Skeletal muscle tissue (tissue), 4 donors: ENCODE data around the gene CDS2. TPM values are rescaled to one million over a fixed set of nuclear protein-coding genes. Genes with fewer than 3 reads are reported as not detected.

ENCODE experiments used
- H3K27ac ChIP-seq: one replicate; pipeline ENCODE4 v1.7.0; 2013; ENCODE audit warnings: mild to moderate bottlenecking, low read depth, low read length, inconsistent platforms
- H3K27me3 ChIP-seq, 3 donors: one replicate each; pipeline ENCODE4 v1.7.0; 2013; ENCODE audit warnings: low read length in 3 of 3; ENCODE audit not compliant: control insufficient read depth in 3 of 3, insufficient read depth in 3 of 3
- H3K36me3 ChIP-seq, 3 donors: one replicate each; pipeline ENCODE4 v1.7.0; 2013; ENCODE audit warnings: low read length in 3 of 3; ENCODE audit not compliant: control insufficient read depth in 3 of 3, insufficient read depth in 3 of 3
- H3K4me1 ChIP-seq, 3 donors: one replicate each; pipeline ENCODE4 v1.7.0; 2013; ENCODE audit warnings: low read length in 3 of 3, mild to moderate bottlenecking in 3 of 3; ENCODE audit not compliant: control insufficient read depth in 3 of 3, insufficient read depth in 3 of 3
- H3K4me3 ChIP-seq, 3 donors: one replicate each; pipeline ENCODE4 v1.7.0; 2013; ENCODE audit warnings: low read length in 3 of 3
- H3K9ac ChIP-seq, 3 donors: one replicate each; pipeline ENCODE4 v1.7.0; 2013; ENCODE audit warnings: low read length in 3 of 3, mild to moderate bottlenecking in 3 of 3, moderate library complexity in 2 of 3, low read depth in 1 of 3
- H3K9me3 ChIP-seq, 3 donors: one replicate each; pipeline ENCODE4 v1.7.0; 2013; ENCODE audit warnings: low read length in 3 of 3; ENCODE audit not compliant: control insufficient read depth in 3 of 3
- total RNA-seq: library from RNA; depleted of rRNA; stranded (reverse); fragments of >200 nt; gene quantifications from one replicate; pipeline ENCODE4 v1.2.3, GENCODE V29; 2014
- donor health status: Osteomylitis.

The CDS2 gene
- total RNA-seq, 1 donor from 2014 or later = 27.1 TPM

DNA sequence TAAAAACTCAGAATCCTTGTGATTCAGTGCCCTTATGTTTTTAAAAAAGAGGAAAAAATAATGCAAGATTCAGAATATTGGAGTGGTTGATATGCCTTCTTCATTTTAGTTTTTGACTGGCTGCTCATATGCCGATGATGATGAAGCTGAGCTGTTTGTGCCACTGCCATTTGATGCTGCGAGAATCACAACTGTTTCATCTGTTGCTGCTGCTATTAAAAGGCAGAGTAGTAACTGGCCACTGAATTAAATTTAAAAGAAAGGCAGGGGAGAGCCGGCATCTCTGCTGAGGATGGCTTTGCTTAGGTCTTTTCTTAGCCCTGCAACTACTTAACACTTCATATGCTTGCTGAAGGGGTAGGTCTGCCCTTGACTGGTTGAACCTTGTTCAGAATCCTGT is 33.1 kb downstream of the CDS2 start:
- H3K9ac ChIP-seq = no peak overlapping the region
- H3K4me1 ChIP-seq = peaks cover 17 to 30% (median 20%) of the 10 kb centered on the region in 3 donors
- no peaks in the 10 kb centered on the region for H3K27me3 ChIP-seq
- no peaks in the 10 kb centered on the region for H3K36me3 ChIP-seq
- H3K4me3 ChIP-seq = no peak overlapping the region
- no peaks in the 10 kb centered on the region for H3K9me3 ChIP-seq
- no peak overlapping the region for H3K27ac ChIP-seq

DNA sequence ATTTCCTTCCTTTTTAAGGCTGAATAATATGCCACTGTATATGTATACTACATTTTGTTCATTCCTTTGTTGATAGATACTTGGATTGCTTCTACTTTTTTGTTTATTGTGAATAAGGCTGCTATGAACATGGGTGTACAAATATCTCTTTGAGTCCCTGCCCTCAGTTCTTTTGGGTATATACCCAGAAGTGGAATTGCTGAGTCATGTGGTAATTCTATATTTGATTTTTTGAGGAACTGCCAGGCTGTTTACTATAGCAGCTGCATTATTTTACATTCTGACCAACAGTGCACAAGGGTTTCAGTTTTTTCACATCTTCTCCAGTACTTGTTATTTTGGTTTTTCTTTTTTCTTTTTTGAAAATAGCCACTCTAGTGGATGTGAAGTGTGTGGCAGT is 34.1 kb downstream of the CDS2 start:
- Histone ChIP-seq H3K9ac (no peak overlapping the region), H3K36me3 (no peaks in the 10 kb centered on the region), H3K4me1 (peaks cover 15 to 23% (median 16%) of the 10 kb centered on the region in 3 donors), H3K27ac (no peak overlapping the region), H3K9me3 (no peaks in the 10 kb centered on the region), H3K4me3 (no peak overlapping the region), H3K27me3 (no peaks in the 10 kb centered on the region)

DNA sequence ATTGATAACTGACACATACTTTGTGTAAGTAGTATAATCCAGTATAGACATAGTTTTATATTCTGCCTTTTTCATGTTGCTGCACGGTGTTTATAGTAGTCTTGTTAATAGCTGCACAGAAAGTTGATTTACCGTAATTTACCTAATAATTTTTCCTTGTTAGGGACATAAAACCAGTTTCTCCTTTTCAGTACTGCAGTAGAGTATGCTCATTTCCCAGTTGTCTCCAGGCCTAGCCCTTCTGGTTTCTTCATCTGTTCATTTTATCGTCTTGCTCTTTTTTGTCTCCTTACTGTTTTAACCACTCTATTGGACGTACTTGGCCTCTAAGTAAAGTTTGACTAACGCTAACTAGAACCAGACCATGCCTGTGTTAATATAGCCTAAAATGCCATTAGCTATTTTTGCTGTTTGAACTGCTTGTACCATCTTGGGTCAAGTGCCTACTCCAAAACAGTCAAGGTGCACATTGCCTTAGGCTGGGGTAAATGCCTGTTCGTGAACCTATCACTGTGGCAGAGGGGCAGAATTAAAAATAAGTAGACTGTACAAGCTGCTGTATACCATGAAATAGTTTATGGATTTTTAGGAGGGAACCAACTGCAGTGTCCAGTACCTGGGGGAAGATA is 34.8 kb downstream of the CDS2 start:
- H3K27me3 ChIP-seq = no peaks in the 10 kb centered on the region
- H3K4me1 ChIP-seq = peaks cover 11 to 17% (median 12%) of the 10 kb centered on the region in 3 donors
- no peak overlapping the region for H3K9ac ChIP-seq
- H3K4me3 ChIP-seq = no peak overlapping the region
- no peaks in the 10 kb centered on the region for H3K9me3 ChIP-seq
- H3K36me3 ChIP-seq = no peaks in the 10 kb centered on the region
- H3K27ac ChIP-seq = no peak overlapping the region

DNA sequence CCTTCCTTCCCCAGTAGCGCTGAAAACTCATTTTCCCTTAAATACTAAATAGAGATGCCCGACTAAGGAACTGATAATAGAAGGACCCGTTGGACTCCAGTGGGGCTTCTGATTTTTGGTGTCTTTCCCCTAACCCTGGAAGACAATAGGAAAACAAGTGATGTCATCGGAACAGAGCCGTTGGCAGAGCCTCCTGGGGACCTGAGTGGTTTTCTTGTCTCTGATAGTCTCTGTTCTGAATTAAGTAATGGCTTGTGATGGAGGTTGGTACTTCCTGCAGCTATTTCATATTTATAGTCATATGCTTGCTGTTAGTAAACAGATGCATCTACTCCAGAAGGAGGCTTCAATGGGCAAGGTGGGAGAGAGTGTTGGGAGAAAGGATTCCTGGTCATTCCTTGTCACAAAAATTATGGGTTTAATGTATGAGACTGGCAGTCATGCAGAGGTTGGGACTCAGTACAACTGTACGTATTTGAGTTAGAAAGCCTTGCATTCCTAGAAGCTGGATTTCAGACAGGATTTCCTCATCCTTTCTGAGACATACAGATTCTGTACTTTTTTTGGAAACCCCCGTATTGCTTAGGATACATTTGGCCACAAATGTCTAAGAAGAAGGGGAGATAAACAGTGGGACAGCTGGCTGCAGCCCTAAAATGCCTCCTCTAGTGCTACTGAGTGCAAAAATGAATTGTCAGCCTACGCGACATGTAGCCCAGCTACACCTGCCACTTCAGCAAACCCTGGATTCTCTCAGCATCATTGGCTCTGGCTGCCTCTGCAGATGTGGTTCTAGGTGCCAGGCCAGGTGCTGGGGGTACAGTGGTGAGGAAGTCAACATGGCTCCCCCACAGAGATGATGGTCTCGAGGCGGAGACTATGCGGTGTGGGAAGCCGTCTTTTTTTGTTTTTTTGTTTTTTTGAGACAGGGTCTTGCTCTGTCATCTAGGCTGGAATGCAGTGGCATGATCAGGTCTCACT is 38.1 kb downstream of the CDS2 start:
- Histone ChIP-seq H3K4me1 (peaks cover 19 to 29% (median 28%) of the 10 kb centered on the region in 3 donors), H3K4me3 (no peak overlapping the region), H3K36me3 (no peaks in the 10 kb centered on the region), H3K27me3 (no peaks in the 10 kb centered on the region), H3K27ac (no peak overlapping the region), H3K9ac (no peak overlapping the region), H3K9me3 (no peaks in the 10 kb centered on the region)

DNA sequence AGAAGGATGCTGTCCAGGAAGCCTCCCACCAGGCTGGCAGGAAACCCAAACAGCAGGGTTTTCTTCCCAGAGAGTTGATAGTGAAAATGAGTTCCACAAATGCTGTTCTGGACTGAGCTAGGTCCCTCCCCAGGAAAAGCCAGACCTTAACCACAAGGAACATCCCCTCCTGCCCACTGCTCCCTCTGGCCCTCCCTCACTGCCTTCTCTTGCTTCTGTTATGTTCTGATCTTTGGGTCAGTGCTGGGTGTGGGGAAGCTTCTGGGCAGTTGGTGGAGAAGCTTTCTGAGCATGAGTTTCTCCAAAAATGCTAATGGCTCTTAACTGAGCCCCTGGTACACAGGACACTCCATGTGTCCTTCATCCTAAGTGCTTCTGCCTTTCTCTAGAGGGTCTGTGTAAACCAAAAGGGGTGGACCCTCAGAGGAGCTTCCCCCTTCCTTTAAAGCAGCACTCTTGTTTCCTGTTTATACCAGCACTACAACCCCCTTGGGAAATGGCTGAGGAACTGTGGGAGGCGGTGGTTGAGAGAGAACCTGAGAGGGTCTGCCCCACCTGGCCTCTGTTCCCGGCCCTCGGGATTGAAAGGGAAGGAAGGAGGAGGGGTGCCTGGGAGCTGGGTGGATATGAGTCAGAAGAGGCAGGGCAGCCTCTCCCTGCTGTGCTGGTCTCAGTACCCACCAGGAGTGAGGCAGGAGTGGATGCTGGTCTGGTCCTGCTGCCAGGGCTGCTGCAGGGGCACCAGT is 42.0 kb downstream of the CDS2 start:
- Histone ChIP-seq H3K4me1 (peaks cover 55 to 63% (median 61%) of the 10 kb centered on the region in 3 donors), H3K36me3 (peaks cover 4 to 5% (median 4%) of the 10 kb centered on the region in 3 donors), H3K9me3 (no peaks in the 10 kb centered on the region), H3K9ac (peak overlapping the region in 2 of 3 donors; percentile 10 to 28), H3K4me3 (peak overlapping the region in 2 of 3 donors; percentile 5 to 41), H3K27ac (peak overlapping the region; percentile 28), H3K27me3 (no peaks in the 10 kb centered on the region)

DNA sequence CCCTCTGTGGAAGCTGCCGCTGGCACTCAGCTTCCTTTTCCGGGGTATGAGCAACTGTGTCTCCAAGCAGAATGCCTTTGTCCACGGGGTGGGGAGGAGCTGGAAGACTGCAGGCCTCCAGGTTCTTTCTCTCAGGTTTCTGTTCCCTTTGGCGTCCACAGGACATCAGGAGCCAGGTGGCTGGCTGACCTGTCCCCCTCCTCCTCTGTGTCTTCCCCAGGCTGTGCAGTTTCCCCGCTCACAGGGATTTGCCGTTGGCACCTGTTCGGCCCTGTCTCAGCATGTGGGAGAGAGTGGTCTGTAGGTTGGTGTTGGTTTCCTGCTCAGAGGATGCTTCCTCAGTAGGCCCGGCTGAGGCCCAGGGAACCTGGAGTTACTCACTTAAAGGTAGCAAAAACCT is 43.5 kb downstream of the CDS2 start:
- H3K4me1 ChIP-seq = peaks cover 55 to 63% (median 62%) of the 10 kb centered on the region in 3 donors

DNA sequence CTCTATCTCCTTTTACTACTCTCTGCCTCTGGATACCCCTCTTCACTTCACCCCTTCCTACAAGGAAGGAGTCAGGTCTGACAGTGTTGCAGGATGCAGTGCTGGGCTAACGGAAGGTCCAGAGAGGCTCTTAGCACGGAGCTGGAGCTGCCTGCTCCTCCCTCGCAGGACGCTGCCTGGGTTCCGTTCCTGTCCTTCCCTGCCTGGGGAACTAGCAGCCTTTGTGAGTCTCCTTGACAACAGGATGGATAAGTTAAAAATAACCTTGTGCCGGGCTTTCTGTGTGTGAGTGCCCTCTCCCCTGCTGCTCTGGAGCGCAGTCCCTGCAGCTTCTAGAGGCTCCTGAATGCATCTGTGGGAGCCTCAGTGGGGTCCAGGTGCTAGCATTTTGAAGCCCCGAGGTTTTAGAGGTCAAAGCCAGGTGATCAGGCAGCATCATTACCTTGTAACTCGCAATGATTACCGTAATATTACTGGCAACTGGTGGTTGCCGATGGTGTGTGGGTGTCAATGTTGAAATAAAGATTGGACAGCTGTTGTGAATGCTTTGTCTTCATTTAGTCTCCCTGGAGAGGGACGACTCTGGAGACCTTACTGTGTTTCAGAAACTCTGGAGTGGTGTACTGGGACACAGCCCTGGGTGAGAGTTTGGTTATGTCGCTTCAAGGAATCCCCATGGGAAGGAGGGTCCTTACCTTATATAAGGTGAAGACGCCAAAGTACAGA is 44.4 kb downstream of the CDS2 start:
- Histone ChIP-seq H3K9ac (peak overlapping the region in 2 of 3 donors; percentile 40 to 60), H3K4me3 (peak overlapping the region in 1 of 3 donors; percentile 22)

More for the DNA sequence above, 43.5 kb downstream of the CDS2 start:
- Histone ChIP-seq H3K9me3 (no peaks in the 10 kb centered on the region), H3K36me3 (peaks cover 8 to 14% (median 13%) of the 10 kb centered on the region in 3 donors), H3K27me3 (no peaks in the 10 kb centered on the region), H3K9ac (peak overlapping the region in 1 of 3 donors; percentile 45), H3K4me3 (peak overlapping the region in 1 of 3 donors; percentile 13), H3K27ac (no peak overlapping the region)

DNA sequence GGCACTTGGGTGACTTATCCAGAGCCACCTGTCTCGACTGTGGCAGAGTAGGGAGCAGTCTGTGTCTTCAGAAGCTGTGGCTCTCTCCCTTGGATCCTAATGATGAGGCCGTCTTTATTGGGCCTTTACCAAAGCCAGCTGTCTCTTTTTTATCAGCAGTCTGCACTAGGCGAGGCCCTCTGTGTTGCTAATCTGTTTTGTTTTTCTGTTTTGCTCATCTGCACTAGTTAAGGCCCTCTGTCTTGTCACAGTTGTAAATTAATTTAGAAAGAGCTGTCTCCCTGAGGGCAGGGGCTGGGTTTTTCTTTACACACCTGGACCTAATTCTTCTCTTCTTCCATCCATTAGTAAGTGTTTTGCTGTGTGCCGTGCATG is 45.0 kb downstream of the CDS2 start:
- Histone ChIP-seq H3K27me3 (no peaks in the 10 kb centered on the region), H3K4me3 (no peak overlapping the region), H3K9ac (peak overlapping the region in 1 of 3 donors; percentile 60), H3K9me3 (no peaks in the 10 kb centered on the region), H3K4me1 (peaks cover 51 to 60% (median 59%) of the 10 kb centered on the region in 3 donors), H3K27ac (peak overlapping the region; percentile 61), H3K36me3 (peaks cover 8 to 17% (median 17%) of the 10 kb centered on the region in 3 donors)

More for the DNA sequence above, 44.4 kb downstream of the CDS2 start:
- H3K9me3 ChIP-seq = no peaks in the 10 kb centered on the region
- H3K4me1 ChIP-seq = peaks cover 55 to 64% (median 62%) of the 10 kb centered on the region in 3 donors
- no peaks in the 10 kb centered on the region for H3K27me3 ChIP-seq
- peak overlapping the region; percentile 61 for H3K27ac ChIP-seq
- H3K36me3 ChIP-seq = peaks cover 8 to 17% (median 16%) of the 10 kb centered on the region in 3 donors

DNA sequence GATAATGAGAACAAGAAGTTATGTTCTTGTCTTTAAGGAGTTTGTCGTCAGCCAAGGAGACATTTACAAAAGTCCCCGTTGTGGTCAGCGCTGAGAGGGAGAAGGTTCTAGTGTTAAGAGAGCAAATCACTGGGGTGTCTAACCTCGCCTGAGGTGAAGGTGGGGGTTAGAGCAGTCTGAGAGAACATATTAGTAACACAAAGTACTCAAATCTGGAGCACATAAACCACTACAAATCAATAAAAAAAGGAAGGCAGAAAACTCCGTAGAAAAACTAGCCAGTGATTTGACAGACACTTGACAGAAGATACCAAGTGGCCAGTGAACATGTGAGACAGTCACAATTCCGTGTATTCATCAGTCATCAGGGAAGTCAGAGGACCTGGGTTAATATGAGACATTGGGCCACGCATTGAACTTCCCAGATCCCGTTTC is 45.4 kb downstream of the CDS2 start:
- Histone ChIP-seq H3K9me3 (no peaks in the 10 kb centered on the region), H3K4me1 (peaks cover 51 to 56% (median 54%) of the 10 kb centered on the region in 3 donors), H3K36me3 (peaks cover 12 to 22% (median 19%) of the 10 kb centered on the region in 3 donors), H3K27ac (peak overlapping the region; percentile 61), H3K9ac (no peak overlapping the region), H3K4me3 (no peak overlapping the region), H3K27me3 (no peaks in the 10 kb centered on the region)
